GM12865 (cell line): Measurements from ENCODE around the gene BCO1.

ENCODE experiments used
- DNase-seq: peaks from one replicate; pipeline ENCODE4 v3.0.0; 2010; ENCODE audit warnings: low read depth
- H3K4me3 ChIP-seq: 2 replicates; pipeline ENCODE4 v1.5.1; 2011; ENCODE audit warnings: mild to moderate bottlenecking, low read depth, low read length, control low read depth
- CTCF ChIP-seq: IDR thresholded peaks from 2 replicates; pipeline ENCODE4 v1.5.1; 2011; ENCODE audit warnings: low read length, control low read depth, low read depth, inconsistent platforms; ENCODE audit not compliant: insufficient read depth; ENCODE audit errors: missing control alignments

The BCO1 gene

GRCh38 chr16:81327447-81328196 lies 89.1 kb downstream of the BCO1 start:
- H3K4me3 ChIP-seq: no peak overlapping the region

GRCh38 chr16:81329947-81330346 lies 91.5 kb downstream of the BCO1 start:
- no peak for TF ChIP-seq CTCF
- no peak overlapping the region for H3K4me3 ChIP-seq
- DNase-seq: no peak

More at GRCh38 chr16:81327447-81328196, 89.1 kb downstream of the BCO1 start:
- no peak for TF ChIP-seq CTCF
- no peak for DNase-seq

- no peak for DNase-seq
- no peak overlapping the region for H3K4me3 ChIP-seq
- TF ChIP-seq CTCF: no peak
These were observed 94.9 kb downstream of the BCO1 start for GRCh38 chr16:81333356-81333755.

GRCh38 chr16:81335669-81336068 lies 97.2 kb downstream of the BCO1 start:
- no peak for TF ChIP-seq CTCF
- DNase-seq: peak; percentile 2
- H3K4me3 ChIP-seq: no peak overlapping the region

- no peak overlapping the region for H3K4me3 ChIP-seq
- TF ChIP-seq CTCF: no peak
- no peak for DNase-seq
These were observed 98.6 kb downstream of the BCO1 start for GRCh38 chr16:81337097-81337496.
